Measurements from ENCODE around the gene PRND.
"Not testable (repeated sequence)": the region's sequence is repeated elsewhere in the genome, so short reads cannot be mapped to it uniquely, and the experiment has no call there.

PRND gene

DNA sequence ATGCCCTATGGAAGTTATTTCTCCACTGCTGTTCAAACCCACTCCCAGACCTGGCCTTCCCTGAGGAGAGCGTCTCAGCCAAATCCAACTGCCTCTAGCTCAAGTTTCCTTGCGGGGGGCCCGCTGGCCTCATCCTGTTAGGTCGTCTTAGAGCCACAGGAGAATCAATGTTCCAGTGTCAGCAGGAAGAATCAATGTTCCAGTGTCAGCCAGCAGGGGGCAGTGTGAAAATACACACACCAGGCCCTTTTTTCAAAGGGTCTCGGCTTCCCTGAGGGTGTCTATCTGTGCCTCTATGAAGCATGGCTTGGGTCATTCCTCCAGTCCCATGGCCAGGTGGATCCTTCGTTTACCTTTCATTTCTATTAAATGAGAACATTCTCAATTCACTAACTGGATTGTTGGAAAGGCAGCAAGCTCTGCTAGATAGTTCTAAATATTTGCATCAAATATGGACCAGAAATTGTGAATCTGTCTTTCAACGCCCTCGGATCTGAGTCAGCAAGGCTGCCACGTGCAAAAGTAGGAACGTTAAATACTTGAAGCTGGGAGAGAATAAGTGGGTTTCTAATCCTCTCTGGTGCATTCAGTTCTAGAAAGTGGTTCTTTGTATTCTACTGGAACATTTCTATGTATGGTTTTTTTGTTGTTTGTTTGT, 19.2 kb downstream of the PRND start:
- DNase-seq = peak; percentile 48

DNA sequence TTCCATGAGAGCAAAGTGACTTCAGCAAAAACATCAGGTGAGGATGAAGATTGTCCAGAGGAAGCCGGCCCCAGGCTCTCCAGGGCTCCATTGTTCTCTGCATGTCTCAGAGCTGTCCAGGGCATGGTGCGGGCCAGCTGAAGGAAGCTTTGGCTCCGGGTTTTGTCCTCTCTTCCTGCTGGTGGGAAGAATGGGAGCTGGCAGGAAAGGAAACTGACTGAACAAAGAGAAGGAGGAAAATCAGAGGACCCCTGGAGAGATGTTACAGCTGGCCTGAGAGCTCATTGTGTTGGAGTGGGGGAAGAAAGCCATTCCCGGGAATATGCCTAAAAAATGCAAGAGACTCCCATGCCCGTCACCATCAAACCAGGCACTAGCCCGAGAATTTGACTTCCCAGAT, 27.1 kb downstream of the PRND start:
- DNase-seq = no peak

DNA sequence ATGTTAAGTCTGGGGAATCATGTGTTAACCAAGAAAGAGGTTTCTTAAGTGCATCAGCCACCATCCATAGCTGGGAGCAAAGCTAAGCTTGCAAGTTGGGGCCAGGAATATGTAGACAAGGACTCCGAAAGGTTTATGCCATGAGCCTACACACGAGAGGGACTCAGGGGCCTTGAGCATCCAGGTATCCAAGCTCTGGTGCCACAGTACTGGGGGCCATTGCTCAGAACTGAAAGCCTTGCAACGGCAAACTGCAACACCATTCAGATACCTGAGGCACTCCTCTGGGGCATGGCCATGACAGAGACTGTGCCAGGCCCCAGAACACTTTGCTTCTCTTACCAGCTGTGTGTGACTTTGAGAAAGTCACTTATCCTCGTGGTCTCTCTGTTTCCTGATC, 27.6 kb downstream of the PRND start:
- DNase-seq = no peak

DNA sequence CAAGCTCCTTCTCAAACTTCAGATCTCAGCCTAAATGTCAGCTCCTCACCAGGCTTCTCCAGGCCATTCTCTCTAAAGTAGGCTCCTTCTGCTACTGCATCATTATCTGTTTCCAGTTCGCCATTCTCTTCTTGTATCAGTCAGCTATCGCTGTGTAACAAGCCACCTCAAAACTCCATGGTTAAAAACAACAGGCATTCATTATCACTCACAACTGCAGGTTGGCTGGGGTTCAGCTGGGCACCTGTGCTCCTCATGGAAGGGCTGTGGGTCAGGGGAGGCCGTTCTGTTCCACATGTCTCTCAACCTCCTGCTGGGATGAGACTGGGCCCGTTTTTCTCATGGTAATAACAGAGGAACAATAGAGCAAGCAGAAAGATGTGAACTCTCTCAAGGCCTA, 28.7 kb downstream of the PRND start:
- no peak for DNase-seq

DNA sequence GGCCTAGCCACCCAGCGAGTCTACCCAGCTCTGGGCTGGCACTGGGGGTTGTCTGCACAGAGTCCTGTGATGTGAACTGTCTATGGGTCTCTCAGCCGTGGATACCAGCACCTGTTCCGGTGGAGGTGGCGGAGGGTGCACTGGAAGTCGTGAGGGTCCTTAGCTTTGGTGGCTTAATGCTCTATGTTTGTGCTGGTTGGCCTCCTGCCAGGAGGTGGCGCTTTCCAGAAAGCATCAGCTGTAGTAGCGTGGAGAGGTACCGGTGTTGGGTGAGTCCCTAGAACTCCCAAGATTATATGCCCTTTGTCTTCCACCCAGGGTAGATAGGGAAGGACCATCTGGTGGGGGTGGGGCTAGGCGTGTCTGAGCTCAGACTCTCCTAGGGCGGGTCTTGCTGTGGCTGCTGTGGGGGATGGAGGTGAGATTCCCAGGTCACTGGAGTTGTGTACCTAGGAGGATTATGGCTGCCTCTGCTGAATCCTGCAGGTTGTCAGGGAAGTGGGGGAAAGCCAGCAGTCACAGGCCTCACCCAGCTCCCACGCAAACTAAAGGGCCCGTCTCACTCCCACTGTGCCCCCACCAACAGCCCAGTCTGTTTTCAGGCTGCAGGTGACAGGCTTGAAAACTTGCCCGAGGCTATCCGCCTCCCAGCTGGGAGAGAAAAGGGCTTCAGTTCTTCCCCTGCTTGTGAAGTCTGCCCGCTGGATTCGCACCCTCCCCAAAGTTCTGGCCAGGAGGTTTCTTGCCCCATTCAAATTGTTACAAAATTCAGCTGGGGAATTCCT, 37.6 kb downstream of the PRND start:
- peak; percentile 43 for DNase-seq

DNA sequence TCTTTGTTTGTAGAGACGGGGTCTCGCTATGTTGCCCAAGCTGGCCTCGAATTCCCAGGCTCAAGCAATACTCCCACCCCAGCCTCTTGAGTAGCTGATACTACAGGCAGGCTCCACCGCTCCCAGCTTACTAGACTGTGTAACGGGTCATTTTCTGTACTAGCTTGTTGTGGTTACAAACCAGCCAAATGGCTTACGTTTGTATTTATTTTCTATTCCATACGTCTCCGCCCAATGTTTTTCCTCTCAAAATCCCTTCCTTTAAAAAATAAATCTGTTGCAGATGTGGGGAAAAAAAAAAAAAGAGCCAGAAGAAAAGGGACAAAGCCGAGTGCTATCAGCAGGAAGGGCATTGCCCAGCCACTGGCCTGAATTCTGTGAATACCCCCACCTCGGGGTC, 41.6 kb downstream of the PRND start:
- DNase-seq = no peak

DNA sequence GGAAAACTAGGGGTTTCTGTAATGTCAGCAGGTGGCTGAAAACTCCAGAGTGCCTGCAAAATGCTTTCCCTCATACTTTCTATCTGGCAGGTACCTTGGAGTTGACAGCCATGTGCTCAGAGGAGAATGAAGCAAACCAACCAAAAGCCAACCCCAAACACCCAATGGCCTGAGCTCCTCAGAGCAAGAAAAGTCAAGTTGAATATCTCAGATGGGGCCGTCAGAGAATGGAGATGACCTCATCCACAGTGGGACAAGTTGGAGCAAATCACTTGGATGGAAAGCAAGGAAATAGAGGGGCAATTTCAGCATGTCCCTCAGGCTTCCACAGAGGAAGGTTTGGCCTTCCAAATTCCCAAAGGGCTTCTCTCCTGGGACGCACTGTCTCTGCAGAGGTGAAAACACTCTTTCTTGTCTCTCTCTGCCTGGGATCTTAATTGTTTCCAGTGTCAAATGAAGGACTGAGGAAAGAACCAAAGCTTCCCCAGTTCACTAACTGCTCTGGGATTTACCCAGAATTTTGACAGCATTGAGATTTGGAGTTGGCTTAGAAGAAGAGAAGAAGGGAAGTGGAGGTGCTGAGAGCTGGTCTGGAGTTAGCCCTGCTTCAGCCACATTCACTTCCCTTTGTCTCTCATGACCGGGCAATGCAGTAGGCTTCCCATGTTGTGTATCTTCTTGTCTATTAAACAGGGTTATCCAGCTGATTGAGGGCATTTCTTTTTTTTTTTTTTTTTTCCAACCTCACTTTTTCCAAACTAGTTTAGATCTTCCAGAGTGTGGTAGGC, 42.2 kb downstream of the PRND start:
- DNase-seq = no peak

DNA sequence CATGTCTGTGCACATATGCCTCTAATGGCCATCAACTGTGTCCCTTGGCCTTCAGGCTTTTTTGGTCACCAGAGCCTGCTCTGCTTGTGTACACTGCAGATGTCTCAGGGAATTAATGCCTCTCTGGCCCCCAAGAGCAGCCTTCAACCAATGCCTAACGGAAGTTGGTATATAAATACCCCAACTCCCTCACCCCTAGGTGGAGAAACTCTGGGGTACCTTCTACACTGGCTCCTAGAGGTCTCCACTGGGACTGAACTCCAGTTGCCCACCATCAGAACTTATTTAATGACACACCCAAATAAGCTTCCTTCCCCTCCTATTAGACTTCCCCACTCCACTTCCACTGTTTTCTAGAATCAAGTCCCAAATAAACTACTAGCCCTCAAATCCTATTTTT, 43.1 kb downstream of the PRND start:
- DNase-seq = no peak

DNA sequence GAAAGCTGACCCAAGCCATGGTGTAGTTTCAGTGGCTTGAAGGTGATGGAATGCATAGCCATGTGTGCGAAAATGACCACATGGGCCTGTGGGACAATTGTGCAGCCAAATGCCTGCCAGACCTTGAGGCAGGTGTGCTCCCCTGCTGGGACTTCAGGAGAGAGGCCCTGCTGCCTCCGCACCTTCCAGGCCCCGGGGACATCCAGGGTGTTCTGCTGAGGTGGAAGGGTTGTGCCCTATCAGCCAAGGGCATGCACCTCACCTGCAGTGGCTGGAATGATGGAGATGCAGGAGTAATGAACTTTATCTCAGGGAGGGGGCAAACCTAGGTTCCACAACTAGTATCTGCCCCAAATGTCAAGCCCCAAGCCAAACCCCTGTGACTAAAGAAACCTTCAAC, 44.0 kb downstream of the PRND start:
- DNase-seq = no peak

DNA sequence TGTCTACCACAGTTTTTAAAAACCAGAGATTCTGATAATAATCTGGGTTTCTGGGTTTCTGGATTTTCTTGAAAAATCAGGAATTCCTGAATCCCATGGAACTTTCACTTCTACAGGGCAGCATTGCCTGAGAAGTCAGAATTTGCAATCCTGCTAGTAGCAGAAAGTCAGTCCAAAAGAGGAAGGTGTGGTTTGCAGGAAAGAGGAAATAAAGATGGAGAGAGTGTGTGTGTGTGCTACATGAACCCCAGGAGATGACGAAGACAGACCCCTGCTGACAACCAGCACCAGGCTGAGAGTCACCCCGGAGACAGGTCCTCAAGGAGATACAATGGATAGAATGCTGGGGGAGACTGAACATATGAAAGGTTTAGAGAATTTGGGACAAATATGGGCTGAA, 44.9 kb downstream of the PRND start:
- peak; percentile 39 for DNase-seq

DNA sequence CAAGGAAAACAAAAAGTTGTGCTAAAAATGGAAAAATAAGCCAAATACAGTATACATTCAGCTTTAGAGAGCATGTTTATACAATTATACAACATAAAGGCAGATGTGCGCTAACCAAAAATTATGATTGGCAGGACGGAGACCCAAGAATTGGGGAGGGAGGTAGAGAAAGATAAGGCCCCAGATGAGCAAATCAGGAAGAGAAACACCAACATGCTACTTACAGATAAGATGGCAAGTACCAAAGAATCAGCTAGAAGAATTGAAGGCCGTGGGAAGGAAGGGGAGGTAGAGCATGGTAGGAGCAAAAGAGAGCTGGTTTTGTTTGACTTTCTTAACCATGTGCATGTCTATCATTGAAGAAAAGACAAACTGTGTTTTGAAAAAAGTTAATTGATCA, 45.4 kb downstream of the PRND start:
- DNase-seq = peak; percentile 89

DNA sequence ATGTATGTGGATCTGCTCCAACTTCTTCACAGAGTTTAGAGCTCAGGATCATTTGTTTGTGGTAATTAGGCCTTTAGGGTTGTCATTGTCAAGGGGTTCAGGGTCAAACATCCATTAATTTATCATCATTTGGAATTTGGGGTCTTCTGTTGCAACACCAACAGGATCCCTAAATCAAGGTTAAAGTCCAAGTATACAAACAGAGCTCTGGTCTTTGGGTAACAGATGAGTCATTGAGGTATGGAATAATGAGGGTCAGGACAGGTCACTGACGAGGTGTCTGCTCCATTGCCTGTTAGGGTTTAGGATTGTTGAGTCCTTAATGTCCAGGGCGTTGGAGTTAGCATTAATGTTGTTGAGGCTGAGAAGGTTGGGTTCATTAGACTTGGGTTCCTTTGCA, 47.6 kb downstream of the PRND start:
- DNase-seq = no peak

DNA sequence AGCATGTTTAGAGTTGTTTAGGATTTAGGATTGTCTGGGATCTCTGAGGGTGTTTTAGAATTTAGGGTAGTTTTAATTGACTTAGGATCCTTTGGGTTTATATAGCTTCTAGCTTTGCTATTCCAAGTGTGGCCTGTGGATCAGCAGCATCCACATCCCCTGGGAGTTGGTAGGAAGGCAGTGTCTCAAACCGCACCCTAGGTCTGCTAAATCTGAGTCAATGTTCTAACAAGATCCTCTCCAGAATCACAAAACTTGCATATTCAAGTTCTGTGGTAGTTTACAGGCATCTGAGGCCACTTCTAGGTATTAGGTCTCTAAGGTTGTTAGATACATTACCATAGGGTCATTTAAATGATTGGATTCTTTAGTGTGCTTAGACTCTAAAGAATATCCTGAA, 48.3 kb downstream of the PRND start:
- no peak for DNase-seq

DNA sequence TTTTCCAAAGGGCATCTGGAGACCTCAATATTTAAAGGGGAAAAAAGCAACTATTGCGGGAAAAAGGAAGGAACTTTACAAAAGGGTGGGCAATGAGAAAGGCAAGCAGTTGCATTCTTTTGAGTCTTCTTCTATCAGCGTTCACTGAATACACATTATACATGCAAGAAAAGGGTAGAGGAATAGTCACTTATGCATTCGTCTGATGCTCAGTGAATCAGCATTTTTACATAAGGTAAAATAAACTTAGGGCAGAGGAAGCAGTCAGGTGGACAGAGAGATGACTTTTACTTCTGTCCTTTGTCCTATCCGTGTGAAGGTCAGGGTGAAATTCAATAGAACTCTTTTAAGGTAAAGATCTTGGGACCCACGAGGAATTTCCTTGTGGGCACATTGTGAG, 49.3 kb downstream of the PRND start:
- no peak for DNase-seq

DNA sequence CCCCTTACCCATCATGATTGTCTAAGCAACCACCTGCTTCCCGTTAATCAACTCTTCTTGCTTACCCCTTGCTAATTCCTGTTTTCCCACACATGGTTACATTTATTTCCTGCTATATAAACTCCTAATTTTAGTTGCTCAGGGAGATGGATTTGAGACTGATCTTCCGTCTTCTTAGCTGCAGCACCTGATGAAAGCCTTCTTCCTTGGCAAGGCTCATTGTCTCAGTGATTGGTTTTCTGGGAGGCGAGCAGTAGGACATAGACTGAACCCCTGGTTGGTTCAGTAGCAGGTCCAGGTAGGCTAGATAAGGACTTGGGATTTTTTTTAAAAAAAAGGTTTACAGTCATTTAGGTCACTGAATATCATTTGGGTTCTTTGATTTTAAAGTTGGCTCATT, 50.4 kb downstream of the PRND start:
- no peak for DNase-seq

DNA sequence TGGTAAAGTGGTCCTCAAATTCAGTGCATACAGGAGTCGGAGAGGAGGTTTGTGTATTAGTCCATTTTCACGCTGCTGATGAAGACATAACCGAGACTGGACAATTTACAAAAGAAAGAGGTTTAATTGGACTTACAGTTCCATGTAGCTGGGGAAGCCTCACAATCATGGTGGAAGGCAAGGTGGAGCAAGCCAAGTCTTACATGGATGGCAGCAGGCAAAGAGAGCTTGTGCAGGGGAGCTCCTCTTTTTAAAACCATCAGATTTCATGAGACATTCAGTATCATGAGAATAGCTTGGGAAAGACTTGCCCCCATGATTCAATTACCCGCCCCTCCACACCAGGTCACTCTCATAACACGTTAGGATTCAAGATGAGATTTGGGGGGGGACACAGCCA, 51.3 kb downstream of the PRND start:
- not testable (repeated sequence) for DNase-seq

DNA sequence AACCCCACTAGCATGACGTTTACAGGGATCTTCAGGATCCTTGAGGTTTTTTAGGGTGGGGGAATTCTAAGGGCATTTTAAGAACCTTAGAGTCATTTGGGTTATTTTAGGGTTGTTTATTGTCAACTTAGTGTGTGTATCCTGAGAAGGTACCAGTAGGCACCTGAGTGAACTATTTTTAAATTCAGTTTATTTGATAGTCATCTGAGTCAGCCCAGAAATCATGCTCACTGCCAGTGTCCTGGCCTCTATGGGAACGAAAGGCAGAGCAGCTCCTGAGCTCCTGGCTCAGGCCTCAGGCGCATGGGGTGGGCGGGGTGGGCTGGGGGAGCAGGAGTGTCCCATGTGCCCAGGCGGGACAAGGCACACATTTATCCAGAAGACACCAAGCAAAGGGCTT, 52.0 kb downstream of the PRND start:
- no peak for DNase-seq

DNA sequence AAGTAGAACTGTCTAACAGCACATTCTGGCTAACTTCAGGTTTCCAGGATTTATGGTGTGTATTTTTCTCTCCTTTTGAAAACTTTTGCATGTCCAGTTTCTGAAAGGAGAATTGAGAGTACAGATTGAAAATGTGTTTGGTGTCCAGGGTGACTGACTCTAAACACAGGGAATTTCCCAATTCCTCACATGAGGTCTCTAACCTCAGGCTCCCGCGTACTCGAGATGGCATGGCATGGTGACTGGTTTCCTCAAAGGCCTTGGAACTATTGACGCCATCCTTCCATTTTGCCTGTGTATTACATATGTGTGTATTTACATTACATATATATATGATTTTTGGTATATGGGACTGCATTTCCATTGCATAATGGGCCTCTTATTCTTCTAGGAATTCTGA, 52.5 kb downstream of the PRND start:
- no peak for DNase-seq

DNA sequence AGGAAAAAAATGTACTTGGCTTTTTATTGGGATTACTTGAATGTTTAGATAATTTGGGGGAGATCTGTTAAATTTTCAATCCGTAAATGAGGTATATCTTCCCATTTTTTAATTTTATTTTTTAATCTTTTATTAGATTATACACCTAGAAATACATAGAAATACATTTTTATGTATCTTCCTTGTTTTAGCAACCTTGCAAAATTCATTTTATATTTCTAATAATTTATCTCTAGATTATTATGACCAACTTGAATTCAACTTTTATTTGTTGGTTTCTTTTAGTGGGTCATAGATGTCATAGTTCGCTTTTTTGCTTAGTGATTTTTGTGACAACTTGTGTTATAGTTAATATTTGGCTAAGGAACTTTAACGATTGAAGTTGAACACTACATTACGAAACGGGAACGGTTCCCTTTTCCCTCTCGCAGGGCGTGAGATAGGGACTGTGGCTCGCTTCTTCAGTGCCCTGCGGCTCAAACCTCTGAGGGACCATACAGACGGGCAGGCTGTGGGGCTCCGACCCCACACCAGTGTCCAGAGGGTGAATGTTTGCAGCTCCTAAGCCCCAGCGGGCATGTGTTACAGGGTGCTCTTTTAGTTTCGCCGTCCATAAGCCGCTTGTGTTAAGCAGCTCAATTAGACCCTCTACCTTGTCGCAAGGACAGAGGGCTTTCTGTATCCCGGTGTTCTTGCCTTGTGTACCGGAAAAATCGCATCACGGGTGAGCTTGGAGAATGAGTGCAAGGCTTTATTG, 53.8 kb downstream of the PRND start:
- no peak for DNase-seq

DNA sequence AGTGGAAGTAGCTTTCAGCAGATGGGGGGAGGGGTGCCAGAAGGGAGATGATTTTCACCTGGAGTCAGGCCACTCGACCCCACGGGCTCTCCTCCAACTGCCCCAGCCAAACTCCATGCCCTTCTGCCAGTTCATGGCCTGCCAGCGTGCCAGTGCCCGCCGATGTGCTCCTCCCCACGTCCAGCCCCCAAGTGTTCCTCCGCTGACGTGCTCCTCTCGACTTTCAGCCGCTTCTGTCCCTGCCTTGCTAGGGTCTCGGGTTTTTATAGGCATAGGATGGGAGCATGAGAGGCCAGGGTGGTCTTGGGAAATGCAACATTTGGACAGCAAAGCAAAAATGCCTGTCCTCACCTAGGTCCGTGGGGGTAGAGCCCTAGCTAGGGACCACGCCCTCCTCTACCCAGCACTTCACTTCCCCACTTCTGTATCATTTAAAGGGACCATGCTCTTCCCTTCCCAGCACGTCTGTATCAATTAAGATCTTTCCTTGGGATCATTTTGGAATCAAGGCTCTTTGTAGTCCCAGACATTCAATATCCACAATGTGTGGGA, 54.4 kb downstream of the PRND start:
- DNase-seq = no peak
